ENCODE data around the gene KSR1.
"Not testable (repeated sequence)": the region's sequence is repeated elsewhere in the genome, so short reads cannot be mapped to it uniquely, and the experiment has no call there.

The KSR1 gene

GRCh38 chr17:27458524-27458908 is 2.3 kb downstream of the KSR1 start:
- Histone ChIP-seq H3K4me3 (peak overlapping the region; percentile 75), H3K27ac (no peak overlapping the region)
- no peak for DNase-seq (ENCODE audit: low spot score)
- TF ChIP-seq CTCF (IDR thresholded peaks at IDR 0.05) = no peak

GRCh38 chr17:27459433-27459832 is 3.2 kb downstream of the KSR1 start:
- DNase-seq (ENCODE audit: low spot score) = no peak
- no peak for TF ChIP-seq CTCF (IDR thresholded peaks at IDR 0.05)
- no peak overlapping the region for H3K27ac ChIP-seq
- no peak overlapping the region for H3K4me3 ChIP-seq

- no peak for DNase-seq (ENCODE audit: low spot score)
- H3K27ac ChIP-seq = no peak overlapping the region
- no peak for TF ChIP-seq CTCF (IDR thresholded peaks at IDR 0.05)
- no peak overlapping the region for H3K4me3 ChIP-seq
Observed at GRCh38 chr17:27460196-27460725, 4.0 kb downstream of the KSR1 start.

GRCh38 chr17:27461192-27461859 is 5.1 kb downstream of the KSR1 start:
- Histone ChIP-seq H3K4me3 (no peak overlapping the region), H3K27ac (no peak overlapping the region)
- TF ChIP-seq CTCF (IDR thresholded peaks at IDR 0.05) = no peak
- DNase-seq (ENCODE audit: low spot score) = no peak

GRCh38 chr17:27462149-27462548 is 5.9 kb downstream of the KSR1 start:
- TF ChIP-seq CTCF (IDR thresholded peaks at IDR 0.05) = no peak
- DNase-seq (ENCODE audit: low spot score) = no peak

GRCh38 chr17:27462714-27463113 is 6.5 kb downstream of the KSR1 start:
- no peak for TF ChIP-seq CTCF (IDR thresholded peaks at IDR 0.05)
- no peak overlapping the region for H3K27ac ChIP-seq
- DNase-seq (ENCODE audit: low spot score) = no peak
- no peak overlapping the region for H3K4me3 ChIP-seq

More at GRCh38 chr17:27462149-27462548, 5.9 kb downstream of the KSR1 start:
- no peak overlapping the region for H3K4me3 ChIP-seq
- H3K27ac ChIP-seq = no peak overlapping the region

GRCh38 chr17:27463235-27463677 is 7.0 kb downstream of the KSR1 start:
- no peak for TF ChIP-seq CTCF (IDR thresholded peaks at IDR 0.05)
- no peak overlapping the region for H3K27ac ChIP-seq

GRCh38 chr17:27464019-27464418 is 7.8 kb downstream of the KSR1 start:
- not testable (repeated sequence) for H3K4me3 ChIP-seq; DNase-seq (ENCODE audit: low spot score); H3K27ac ChIP-seq

More at GRCh38 chr17:27463235-27463677, 7.0 kb downstream of the KSR1 start:
- H3K4me3 ChIP-seq = no peak overlapping the region
- no peak for DNase-seq (ENCODE audit: low spot score)
